Measurements from ENCODE around the gene PDE6B. TPM values are rescaled to one million over a fixed set of nuclear protein-coding genes. Genes with fewer than 3 reads are reported as not detected.

Gene PDE6B
- total RNA-seq, 2 experiments from 2014 or later: 11.4 to 12.4 TPM

DNA sequence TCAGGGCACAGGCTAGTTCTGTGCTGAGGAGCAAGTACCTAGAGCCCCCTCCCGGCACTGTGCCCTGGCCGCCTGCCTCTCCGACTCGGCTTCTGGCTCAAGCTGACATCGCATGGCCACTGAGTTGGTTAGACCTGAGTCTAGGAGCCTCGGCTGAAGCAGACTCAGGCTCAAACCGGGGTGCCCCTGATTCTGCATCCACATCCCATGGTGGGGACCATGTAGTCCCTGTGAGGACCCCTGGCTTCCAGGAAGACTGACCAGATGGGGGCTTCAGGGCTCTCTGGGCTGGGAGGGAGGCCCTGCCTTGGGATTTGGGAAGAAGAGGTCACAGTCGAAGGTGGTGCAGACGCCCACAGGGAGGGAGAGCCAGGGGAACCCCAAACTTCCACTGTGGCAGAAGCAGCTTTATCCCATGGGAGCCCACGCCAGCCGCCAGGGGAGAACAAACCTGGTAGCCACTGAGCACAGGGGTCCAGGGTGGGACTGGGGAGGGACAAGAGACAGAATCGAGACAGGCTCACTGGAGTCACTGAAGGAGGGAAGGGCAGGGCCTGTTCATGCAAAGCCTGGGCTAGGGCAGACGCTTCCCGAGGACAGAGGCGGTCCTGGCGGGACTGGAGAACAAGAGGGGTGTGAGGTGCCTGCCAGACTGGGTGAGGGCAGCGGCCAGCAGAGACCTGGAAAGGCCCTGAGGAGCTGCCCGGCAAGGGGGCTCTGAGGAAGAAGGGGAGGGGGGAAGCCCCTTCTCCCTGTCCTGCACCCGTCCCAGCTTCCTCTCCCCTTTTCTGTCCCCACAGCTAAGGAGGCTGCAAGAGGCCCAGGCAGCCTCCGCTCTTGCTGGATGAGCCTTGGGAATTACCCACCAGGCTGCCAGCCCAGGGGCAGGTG, 1.1 kb downstream of the PDE6B start:
- DNase-seq (no peak), ATAC-seq (ENCODE audit: poor library complexity) (no peak)
- intact Hi-C loops (cut with DNase I, micrococcal nuclease): no loop called here
- ChIA-PET CTCF (no interaction called here), POLR2A (no interaction called here)
- Mint-ChIP-seq H3K9me3 (peaks cover 6% of the 10 kb centered on the region), H3K36me3 (ENCODE audit: low read depth) (no peaks in the 10 kb centered on the region), H3K27ac (no peak overlapping the region), H3K4me3 (no peak overlapping the region), H3K4me1 (ENCODE audit: low read depth) (no peaks in the 10 kb centered on the region), H3K27me3 (peaks cover 15% of the 10 kb centered on the region)
- Histone ChIP-seq H3K4me3 (ENCODE audit: low read length) (no peak overlapping the region), H3K27me3 (ENCODE audit: control insufficient read depth in 1 of 2, insufficient read depth in 2 of 2, low read length in 2 of 2) (no peaks in the 10 kb centered on the region), H3K27ac (ENCODE audit: low read depth in 1 of 2, low read length in 2 of 2) (no peak overlapping the region), H3K36me3 (ENCODE audit: insufficient read depth, low read length) (no peaks in the 10 kb centered on the region), H3K4me1 (ENCODE audit: insufficient read depth, low read length) (no peaks in the 10 kb centered on the region), H3K9me3 (ENCODE audit: control insufficient read depth in 1 of 2, insufficient read depth in 1 of 2, low read length in 2 of 2) (peaks cover 0 to 45% of the 10 kb centered on the region in 2 experiments)
- TF ChIP-seq, protein P1, sequence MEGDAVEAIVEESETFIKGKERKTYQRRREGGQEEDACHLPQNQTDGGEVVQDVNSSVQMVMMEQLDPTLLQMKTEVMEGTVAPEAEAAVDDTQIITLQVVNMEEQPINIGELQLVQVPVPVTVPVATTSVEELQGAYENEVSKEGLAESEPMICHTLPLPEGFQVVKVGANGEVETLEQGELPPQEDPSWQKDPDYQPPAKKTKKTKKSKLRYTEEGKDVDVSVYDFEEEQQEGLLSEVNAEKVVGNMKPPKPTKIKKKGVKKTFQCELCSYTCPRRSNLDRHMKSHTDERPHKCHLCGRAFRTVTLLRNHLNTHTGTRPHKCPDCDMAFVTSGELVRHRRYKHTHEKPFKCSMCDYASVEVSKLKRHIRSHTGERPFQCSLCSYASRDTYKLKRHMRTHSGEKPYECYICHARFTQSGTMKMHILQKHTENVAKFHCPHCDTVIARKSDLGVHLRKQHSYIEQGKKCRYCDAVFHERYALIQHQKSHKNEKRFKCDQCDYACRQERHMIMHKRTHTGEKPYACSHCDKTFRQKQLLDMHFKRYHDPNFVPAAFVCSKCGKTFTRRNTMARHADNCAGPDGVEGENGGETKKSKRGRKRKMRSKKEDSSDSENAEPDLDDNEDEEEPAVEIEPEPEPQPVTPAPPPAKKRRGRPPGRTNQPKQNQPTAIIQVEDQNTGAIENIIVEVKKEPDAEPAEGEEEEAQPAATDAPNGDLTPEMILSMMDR (IDR thresholded peaks at IDR 0.05): no peak

GRCh38 chr4:627347-628125, 2.2 kb downstream of the PDE6B start:
- Mint-ChIP-seq H3K4me1 (ENCODE audit: low read depth) (no peaks in the 10 kb centered on the region), H3K4me3 (no peak overlapping the region), H3K36me3 (ENCODE audit: low read depth) (no peaks in the 10 kb centered on the region), H3K27me3 (peaks cover 10% of the 10 kb centered on the region), H3K27ac (no peak overlapping the region), H3K9me3 (peaks cover 6% of the 10 kb centered on the region)
- Histone ChIP-seq H3K27ac (ENCODE audit: low read depth in 1 of 2, low read length in 2 of 2) (no peak overlapping the region), H3K4me1 (ENCODE audit: insufficient read depth, low read length) (no peaks in the 10 kb centered on the region), H3K36me3 (ENCODE audit: insufficient read depth, low read length) (no peaks in the 10 kb centered on the region), H3K4me3 (ENCODE audit: low read length) (no peak overlapping the region), H3K9me3 (ENCODE audit: control insufficient read depth in 1 of 2, insufficient read depth in 1 of 2, low read length in 2 of 2) (peaks cover 0 to 51% of the 10 kb centered on the region in 2 experiments), H3K27me3 (ENCODE audit: control insufficient read depth in 1 of 2, insufficient read depth in 2 of 2, low read length in 2 of 2) (no peaks in the 10 kb centered on the region)
- intact Hi-C loops (cut with DNase I, micrococcal nuclease): no loop called here
- TF ChIP-seq, protein P1 (IDR thresholded peaks at IDR 0.05): no peak
- ATAC-seq (ENCODE audit: poor library complexity): no peak
- CTCF ChIA-PET: no interaction called here
- no peak for DNase-seq
- POLR2A ChIA-PET: no interaction called here

- Histone ChIP-seq H3K4me3 (ENCODE audit: low read length) (no peak overlapping the region), H3K9me3 (ENCODE audit: control insufficient read depth in 1 of 2, insufficient read depth in 1 of 2, low read length in 2 of 2) (peaks cover 0 to 56% of the 10 kb centered on the region in 2 experiments), H3K36me3 (ENCODE audit: insufficient read depth, low read length) (no peaks in the 10 kb centered on the region), H3K27ac (ENCODE audit: low read depth in 1 of 2, low read length in 2 of 2) (no peak overlapping the region), H3K27me3 (ENCODE audit: control insufficient read depth in 1 of 2, insufficient read depth in 2 of 2, low read length in 2 of 2) (no peaks in the 10 kb centered on the region), H3K4me1 (ENCODE audit: insufficient read depth, low read length) (no peaks in the 10 kb centered on the region)
- ChIA-PET CTCF (no interaction called here), POLR2A (no interaction called here)
- ATAC-seq (ENCODE audit: poor library complexity) (no peak), DNase-seq (no peak)
- Mint-ChIP-seq H3K4me1 (ENCODE audit: low read depth) (no peaks in the 10 kb centered on the region), H3K27me3 (peaks cover 10% of the 10 kb centered on the region), H3K4me3 (no peak overlapping the region), H3K9me3 (peaks cover 6% of the 10 kb centered on the region), H3K36me3 (ENCODE audit: low read depth) (no peaks in the 10 kb centered on the region), H3K27ac (no peak overlapping the region)
- TF ChIP-seq, protein P1 (IDR thresholded peaks at IDR 0.05): no peak
- intact Hi-C loops (cut with DNase I, micrococcal nuclease): no loop called here
Observed at GRCh38 chr4:628311-628741, 3.0 kb downstream of the PDE6B start.

Data from CD4-positive, alpha-beta T cell (primary cell).